HepG2 (cell line): Measurements from ENCODE around the gene SMIM31. TPM values are rescaled to one million over a fixed set of nuclear protein-coding genes. Genes with fewer than 3 reads are reported as not detected.

Source experiments
- ATAC-seq: fragments of 200-7000 bp; cut with Tn5 transposase; 3 replicates; pipeline ENCODE4 v1.9.1; 2020; ENCODE audit warnings: mild to moderate bottlenecking, moderate library complexity
- BruUV-seq: library from RNA; stranded (reverse); fragments of 400-500 nt; replicated peaks from 2 replicates; lab custom pipeline; 2021; lab: Mats Ljungman, UMichigan
- CTCF ChIA-PET: fragments of 300-600 bp; formaldehyde crosslinking; extraction: SDS; loops from one replicate; lab custom pipeline; 2021; ENCODE audit warnings: low total read pairs, inconsistent platforms, low intra/inter-chr PET ratio; lab: Yijun Ruan, JAX
- POLR2A ChIA-PET: fragments of 350-600 bp; sonication (Branson Sonifier 250); formaldehyde crosslinking; loops from one replicate; lab custom pipeline; 2020; ENCODE audit warnings: antibody characterized with exemption, inconsistent platforms; lab: Yijun Ruan, JAX
- DNase-seq: peaks from one replicate; pipeline ENCODE4 v3.0.0-alpha.2; 2015; ENCODE audit warnings: low spot score
- FAIRE-seq: peaks from 3 replicates; lab custom pipeline; 2011; peaks lifted over from hg19 to GRCh38; lab: Jason Lieb, UNC
- H2AFZ ChIP-seq: one replicate; pipeline ENCODE4 v1.6.1; 2011; ENCODE audit warnings: low read length, inconsistent platforms
- H3K27ac ChIP-seq: fragments of 300-600 bp; 3 replicates; pipeline ENCODE4 v1.8.0; 2011; ENCODE audit warnings: mixed run types, mild to moderate bottlenecking, mixed read lengths, low read length, inconsistent platforms; ENCODE audit not compliant: insufficient read depth; ENCODE audit errors: extremely low read length
- H3K27me3 ChIP-seq, 2 experiments: fragments of 200-600 bp in 1 of 2; 2 replicates in 1 of 2; 3 replicates in 1 of 2; pipeline versions ENCODE4 v1.6.0 to v1.8.0; 2011; ENCODE audit warnings: low read length in 2 of 2, mild to moderate bottlenecking in 2 of 2, moderate library complexity in 2 of 2, inconsistent platforms in 1 of 2; ENCODE audit not compliant: insufficient read depth in 2 of 2, control insufficient read depth in 1 of 2
- H3K36me3 ChIP-seq, 2 experiments: fragments of 200-600 bp in 1 of 2; replicated peaks in 1 of 2; 2 replicates in 1 of 2; 3 replicates in 1 of 2; pipeline versions ENCODE4 v1.5.1 to v1.8.0; 2011; ENCODE audit warnings: low read length in 2 of 2, inconsistent platforms in 1 of 2; ENCODE audit not compliant: insufficient read depth in 2 of 2, control insufficient read depth in 1 of 2
- H3K4me1 ChIP-seq: 2 replicates; pipeline ENCODE4 v1.5.1; 2012; ENCODE audit warnings: low read length, inconsistent platforms; ENCODE audit not compliant: insufficient read depth
- H3K4me2 ChIP-seq: 2 replicates; pipeline ENCODE4 v1.6.0; 2011; ENCODE audit warnings: low read depth, low read length, inconsistent platforms
- H3K4me3 ChIP-seq, 3 experiments: fragments of 200-600 bp in 1 of 3; sonication (generic), shearing (Covaris generic) in 1 of 3; replicated peaks in 1 of 3; 2 replicates each; pipeline ENCODE4 v1.5.1; 2011 to 2016; ENCODE audit warnings: low read length in 3 of 3, inconsistent platforms in 2 of 3, low read depth in 2 of 3, mild to moderate bottlenecking in 2 of 3, control low read depth in 1 of 3, mixed read lengths in 1 of 3; ENCODE audit not compliant: insufficient read depth in 1 of 3
- H3K79me2 ChIP-seq: one replicate; pipeline ENCODE4 v1.6.1; 2011; ENCODE audit warnings: low read length, inconsistent platforms; ENCODE audit not compliant: insufficient read depth
- H3K9ac ChIP-seq: 2 replicates; pipeline ENCODE4 v1.6.0; 2011; ENCODE audit warnings: mild to moderate bottlenecking, low read depth, low read length, inconsistent platforms; ENCODE audit not compliant: insufficient read depth
- H3K9me3 ChIP-seq: 2 replicates; pipeline ENCODE4 v1.5.1; 2012; ENCODE audit warnings: mild to moderate bottlenecking, low read length
- H4K20me1 ChIP-seq: 2 replicates; pipeline ENCODE4 v1.6.0; 2011; ENCODE audit warnings: inconsistent platforms, mild to moderate bottlenecking, low read length, moderate library complexity; ENCODE audit not compliant: insufficient read depth
- CENPT ChIP-seq: sonication (generic); formaldehyde crosslinking; IDR thresholded peaks from 2 replicates; pipeline ENCODE4 v1.8.0; 2022; ENCODE audit warnings: low read depth, mild to moderate bottlenecking, moderate library complexity, missing genetic modification reagents
- ETV6 ChIP-seq: sonication (generic); formaldehyde crosslinking; conservative IDR thresholded peaks from 2 replicates; pipeline ENCODE4 v1.4.0; 2020; ENCODE audit warnings: missing genetic modification reagents
- HNRNPLL ChIP-seq: fragments of 200-400 bp; formaldehyde crosslinking; IDR thresholded peaks from 2 replicates; pipeline ENCODE4 v1.6.1; 2017; ENCODE audit warnings: mild to moderate bottlenecking, low read depth, low read length; ENCODE audit not compliant: poor library complexity, severe bottlenecking
- KLF13 ChIP-seq: sonication (generic); formaldehyde crosslinking; IDR thresholded peaks from 2 replicates; pipeline ENCODE4 v1.4.0; 2020; ENCODE audit warnings: mild to moderate bottlenecking, missing genetic modification reagents
- PHF20 ChIP-seq: sonication (generic); formaldehyde crosslinking; IDR thresholded peaks from 2 replicates; pipeline ENCODE4 v1.5.0; 2020; ENCODE audit warnings: mild to moderate bottlenecking, missing genetic modification reagents
- RNF2 ChIP-seq: fragments of 450-650 bp; conservative IDR thresholded peaks from 2 replicates; pipeline ENCODE4 v1.6.1; 2016; ENCODE audit warnings: low read depth
- TAF15 ChIP-seq: fragments of 200-400 bp; formaldehyde crosslinking; IDR thresholded peaks from one replicate; pipeline ENCODE4 v1.6.1; 2018; ENCODE audit warnings: mild to moderate bottlenecking, low read depth, low read length; ENCODE audit not compliant: poor library complexity, severe bottlenecking
- ZNF275 ChIP-seq: sonication (generic); formaldehyde crosslinking; IDR thresholded peaks from 2 replicates; pipeline ENCODE4 v1.8.0; 2022; ENCODE audit warnings: missing genetic modification reagents, mild to moderate bottlenecking, inconsistent platforms, borderline replicate concordance
- ZNF558 ChIP-seq: sonication (generic); formaldehyde crosslinking; IDR thresholded peaks from 2 replicates; pipeline ENCODE4 v1.9.0; 2022; ENCODE audit warnings: mild to moderate bottlenecking, missing genetic modification reagents, borderline replicate concordance
- ZNF777 ChIP-seq: sonication (generic); formaldehyde crosslinking; IDR thresholded peaks from 2 replicates; pipeline ENCODE4 v1.4.0; 2020; ENCODE audit warnings: missing genetic modification reagents
- WGBS: methylation state at CpG from one replicate; pipeline ENCODE4 v1.1.6; 2017; ENCODE audit warnings: low lambda C conversion rate; 5-methylcytosine and 5-hydroxymethylcytosine counted together
- in situ Hi-C: cut with HindIII; loops from 2 replicates; pipeline ENCODE4 v1.10.0; 2017; ENCODE audit warnings: low pct_unique_long_range_greater_than_20kb; ENCODE audit not compliant: extremely low pct_ligation_motif_present
- intact Hi-C: fragments of 100-400 bp; cut with micrococcal nuclease; formaldehyde crosslinking; loops from one replicate; pipeline ENCODE4 v1.10.0; 2022; ENCODE audit not compliant: unreplicated experiment
- polyA plus RNA-seq, 8 experiments: library from polyadenylated mRNA; depleted of rRNA in 3 of 8; stranded (reverse) in 7 of 8; unstranded in 1 of 8; fragments of >200 nt; fragmentation: Illumina TruSeq in 4 of 8; extraction: Trizol in 4 of 8; gene quantifications; 2 replicates each; pipeline versions ENCODE4 v1.2.1 to v1.2.3, GENCODE V29; 2011 to 2016; ENCODE audit warnings: low read depth in 4 of 8, missing spikeins in 1 of 8, mixed read lengths in 1 of 8; ENCODE audit not compliant: insufficient read depth in 1 of 8
- total RNA-seq, 5 experiments: library from RNA; depleted of rRNA; stranded (reverse); fragments of >200 nt; fragmentation: Illumina TruSeq; extraction: Trizol; gene quantifications; 2 replicates each; pipeline ENCODE4 v1.2.3, GENCODE V29; 2016; ENCODE audit warnings: low read depth in 1 of 5

The SMIM31 gene
- total and polyA plus RNA-seq, 2 of the 13 experiments (the other 11 are each of a cell fraction or from before 2014, with no cell fraction given) = not detected

- H3K4me3 ChIP-seq = no peak overlapping the region
- H3K9ac ChIP-seq = no peak overlapping the region
- no peak overlapping the region for H2AFZ ChIP-seq
- no peak for DNase-seq
- no peak overlapping the region for H3K4me2 ChIP-seq
- no peak overlapping the region for H3K27ac ChIP-seq
- ChIA-PET CTCF (interaction anchor here (1.8 kb wide), 1 partner anchor 316 kb away, joined by 6 read pairs; no protein-coding TSS in a partner anchor), POLR2A (no interaction called here)
- no peaks in the 10 kb centered on the region for H3K9me3 ChIP-seq
- no peak for FAIRE-seq
- H3K4me1 ChIP-seq = no peaks in the 10 kb centered on the region
- no peak for TF ChIP-seq TAF15
- no peak for TF ChIP-seq CENPT
- TF ChIP-seq ZNF777 (CRISPR knock-in tag) = no peak
- no peak for TF ChIP-seq ZNF275 (CRISPR knock-in tag)
- no peak for TF ChIP-seq ETV6 (CRISPR knock-in tag)
- no peak for TF ChIP-seq RNF2
- TF ChIP-seq HNRNPLL = no peak
- no peak for TF ChIP-seq PHF20
- no peak for TF ChIP-seq KLF13
- TF ChIP-seq ZNF558 (CRISPR knock-in tag) = no peak
- H3K36me3 ChIP-seq = no peaks in the 10 kb centered on the region
- BruUV-seq = no TSS peak
- WGBS = 48% methylated on average over 3 of the region's 3 CpGs
- no peaks in the 10 kb centered on the region for H4K20me1 ChIP-seq
- in situ Hi-C loops (no loop called here), intact Hi-C loops (no loop called here)
- no peak for ATAC-seq
- H3K79me2 ChIP-seq = no peaks in the 10 kb centered on the region
- no peaks in the 10 kb centered on the region for H3K27me3 ChIP-seq
Measured at GRCh38 chr4:164780839-164781238, 26.9 kb downstream of the SMIM31 start.
